GM13976 (cell line): ENCODE results near the gene PLSCR1.

ENCODE experiments used
- DNase-seq: peaks from one replicate; pipeline ENCODE4 v3.0.0; 2012; ENCODE audit warnings: low spot score
- CTCF ChIP-seq: IDR thresholded peaks from 2 replicates; pipeline ENCODE4 v1.5.1; 2012; ENCODE audit warnings: borderline replicate concordance, mild to moderate bottlenecking; ENCODE audit not compliant: insufficient read depth; ENCODE audit errors: extremely low read depth, missing control alignments, control extremely low read depth
- in situ Hi-C: fragments of 300-500 bp; cut with MboI; formaldehyde crosslinking; loops from one replicate; pipeline ENCODE4 v1.12.0; 2022; ENCODE audit warnings: low sequenced_read_pairs, mixed read lengths, inconsistent platforms; ENCODE audit not compliant: unreplicated experiment

PLSCR1 gene

GRCh38 chr3:146468671-146469149 lies 75.7 kb downstream of the PLSCR1 start:
- DNase-seq, result no peak
- no peak for TF ChIP-seq CTCF
- in situ Hi-C loops, result no loop called here

- in situ Hi-C loops, result no loop called here
- DNase-seq, result no peak
- TF ChIP-seq CTCF, result no peak
These were observed 76.2 kb downstream of the PLSCR1 start for GRCh38 chr3:146468234-146468633.

- DNase-seq, result no peak
- no peak for TF ChIP-seq CTCF
- in situ Hi-C loops, result no loop called here
These were observed 77.8 kb downstream of the PLSCR1 start for GRCh38 chr3:146466604-146467003.

- no peak for DNase-seq
These were observed 78.5 kb downstream of the PLSCR1 start for GRCh38 chr3:146465693-146466465.

More at GRCh38 chr3:146465693-146466465, 78.5 kb downstream of the PLSCR1 start:
- TF ChIP-seq CTCF, result no peak
- in situ Hi-C loops, result no loop called here
